Bone marrow (tissue), 2 donors: ENCODE results near the gene MSI1.

ENCODE experiments used
- DNase-seq, 2 donors: peaks; one replicate each; lab custom pipeline; 2025; lab: John Stamatoyannopoulos, UW

The MSI1 gene

DNA sequence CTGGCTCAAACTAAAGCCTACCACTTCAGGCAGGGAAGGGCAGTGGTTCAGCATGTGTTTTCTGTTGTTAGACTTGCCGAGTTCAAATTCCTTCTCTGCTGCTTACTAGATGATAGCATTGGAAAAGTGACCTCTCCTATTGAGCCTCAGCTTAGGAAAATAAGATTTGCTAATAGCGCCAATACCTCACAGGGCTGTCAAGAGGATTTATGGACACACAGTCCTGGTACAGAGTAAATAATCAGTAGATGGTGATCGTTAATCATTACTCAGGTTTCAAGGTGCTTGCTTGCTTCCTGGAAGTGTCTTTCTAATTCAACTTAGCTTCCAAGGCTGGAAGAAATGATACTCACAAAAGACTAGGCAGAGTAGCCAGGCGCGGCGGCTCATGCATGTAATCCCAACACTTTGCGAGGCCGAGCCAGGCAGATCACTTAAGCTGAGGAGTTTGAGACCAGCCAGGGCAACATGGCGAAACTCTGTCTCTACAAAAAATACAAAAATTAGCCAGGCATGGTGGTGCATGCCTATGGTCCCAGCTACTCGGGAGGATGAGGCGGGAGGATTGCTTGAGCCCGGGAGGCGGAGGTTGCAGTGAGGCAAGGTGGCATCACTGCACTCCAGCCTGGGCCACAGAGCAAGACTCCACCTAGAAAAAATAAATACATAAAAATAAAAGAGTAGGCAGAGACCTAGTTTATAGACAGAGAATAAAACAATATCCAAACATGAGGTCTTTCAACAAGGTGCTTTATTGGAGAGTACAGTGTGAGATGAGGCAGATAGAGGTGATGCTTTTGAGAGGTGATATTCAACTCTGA, 47.4 kb downstream of the MSI1 start:
- no peak for DNase-seq

DNA sequence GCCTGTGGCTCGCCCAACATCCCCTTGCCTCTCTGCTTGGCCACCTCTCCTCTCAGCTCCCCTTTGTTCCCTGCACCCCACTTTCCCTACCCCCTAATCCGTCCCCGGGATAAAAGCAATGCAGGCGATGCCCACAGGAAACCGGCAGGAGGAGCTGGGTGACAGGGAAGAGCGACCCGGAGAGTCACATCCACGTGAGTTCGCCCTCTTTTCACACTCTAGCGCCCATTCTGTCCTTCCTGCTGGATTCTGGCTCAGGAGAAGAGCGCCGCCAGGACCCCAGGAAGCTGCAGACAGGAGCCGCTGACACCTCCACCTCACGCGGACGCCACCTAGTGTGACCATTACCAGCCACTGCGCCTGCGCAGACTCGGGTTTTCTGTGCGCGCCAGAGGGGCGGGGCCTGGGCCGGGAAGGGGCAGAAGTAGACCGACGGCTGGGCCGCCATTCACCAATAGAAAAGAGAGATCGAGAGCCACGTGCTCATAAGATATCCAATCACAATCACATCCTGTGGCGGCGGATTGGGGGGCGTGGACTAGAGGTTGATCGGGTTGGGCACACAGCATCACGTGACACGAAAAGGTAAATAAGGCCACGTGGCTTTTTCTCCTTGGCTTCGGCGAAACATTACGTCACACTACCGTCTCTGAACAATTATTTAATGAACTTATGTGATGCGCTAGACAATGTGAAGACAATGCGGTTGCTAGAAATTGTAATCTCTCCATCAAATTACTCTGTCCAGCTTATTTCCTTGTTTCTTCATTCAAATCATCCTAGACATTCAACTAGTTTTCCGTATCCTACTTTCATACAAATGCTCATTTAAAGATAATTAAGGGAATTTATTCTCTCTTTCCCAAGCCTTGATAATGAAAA, 51.5 kb downstream of the MSI1 start:
- DNase-seq: peak; percentile 90 to 99

DNA sequence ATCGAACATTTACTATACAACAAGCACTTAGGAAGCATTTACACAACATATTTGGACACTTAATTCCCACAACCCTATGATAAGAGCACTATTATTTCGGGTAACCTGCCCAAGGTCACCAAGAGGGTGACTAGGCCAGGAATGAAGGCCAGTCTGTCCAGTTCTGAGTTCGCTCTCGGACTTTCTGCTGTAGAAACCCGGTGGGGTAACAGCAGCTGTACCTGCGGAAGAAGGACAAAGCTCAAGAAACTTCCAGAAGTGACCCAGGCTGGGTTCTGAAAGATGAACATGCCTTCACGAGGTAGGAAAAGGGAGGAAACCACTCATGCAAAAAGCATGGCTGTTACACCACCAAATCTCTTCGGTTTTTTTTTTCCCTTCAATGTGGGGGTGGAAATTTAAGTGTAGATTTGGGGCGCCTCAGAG, 52.2 kb downstream of the MSI1 start:
- no peak for DNase-seq

DNA sequence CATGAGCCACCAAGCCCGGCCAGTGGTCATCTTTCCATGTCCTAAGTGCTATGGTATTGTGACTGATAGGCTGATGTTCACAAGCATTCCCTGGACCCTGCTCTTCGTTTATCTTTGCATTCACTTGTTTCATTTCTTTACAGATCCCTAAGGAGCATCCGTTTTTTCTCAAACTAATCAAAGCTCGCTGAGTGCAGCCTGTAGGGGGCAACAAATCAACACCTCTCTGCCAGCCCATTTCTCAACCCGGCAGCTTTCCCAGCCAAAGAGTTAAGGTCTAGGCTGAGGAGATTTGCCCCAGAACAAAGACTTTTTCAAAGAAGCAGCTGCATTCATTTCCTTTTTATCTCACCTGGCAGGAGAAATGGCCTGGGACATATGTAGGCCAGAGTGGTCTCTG, 54.7 kb downstream of the MSI1 start:
- DNase-seq: no peak

DNA sequence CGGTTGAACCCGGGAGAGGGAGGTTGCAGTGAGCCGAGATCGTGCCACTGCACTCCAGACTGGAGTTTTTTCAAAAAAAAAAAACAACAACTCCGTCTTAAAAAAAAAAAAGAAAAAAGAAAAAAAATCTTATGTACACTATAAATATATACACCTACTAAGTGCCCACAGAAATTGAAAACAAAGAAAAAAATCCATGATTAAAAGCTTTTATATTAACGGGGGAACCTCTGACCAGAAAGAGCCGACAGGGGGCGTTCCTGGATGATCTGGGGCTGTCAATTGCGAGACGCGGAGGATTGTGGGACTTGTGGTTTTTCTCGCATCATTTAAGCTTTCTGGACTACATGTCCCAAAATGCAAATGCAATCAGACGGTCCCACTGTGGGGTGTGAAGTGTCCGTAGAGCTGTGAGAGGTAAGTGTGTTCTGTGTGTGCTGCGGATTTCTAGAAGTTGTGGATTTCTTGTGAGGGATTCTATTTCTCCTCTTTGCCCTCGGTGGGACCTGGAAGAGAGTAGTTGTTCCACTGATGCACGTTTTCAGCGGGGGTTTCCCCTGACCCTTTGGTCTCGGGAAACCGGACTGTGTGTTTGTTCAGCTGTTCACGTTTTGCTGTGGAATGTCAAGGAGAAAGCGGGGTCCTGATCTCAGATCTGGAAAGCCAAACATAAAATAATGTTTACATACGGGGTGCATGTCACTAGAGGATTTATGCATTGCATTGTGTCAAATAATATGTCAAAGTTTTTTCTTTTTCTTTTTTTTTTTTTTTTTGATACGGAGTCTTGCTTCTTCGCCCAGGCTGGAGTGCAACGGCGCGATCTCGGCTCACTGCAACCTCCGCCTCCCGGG, 66.8 kb downstream of the MSI1 start, which contains the start of gene SIRT4:
TSS of gene SIRT4 (plus strand) at position 360 of the 854 bp plus-strand sequence. CDS start 1,241 bp downstream, outside the sequence.
- peak; percentile 53 to 89 for DNase-seq

DNA sequence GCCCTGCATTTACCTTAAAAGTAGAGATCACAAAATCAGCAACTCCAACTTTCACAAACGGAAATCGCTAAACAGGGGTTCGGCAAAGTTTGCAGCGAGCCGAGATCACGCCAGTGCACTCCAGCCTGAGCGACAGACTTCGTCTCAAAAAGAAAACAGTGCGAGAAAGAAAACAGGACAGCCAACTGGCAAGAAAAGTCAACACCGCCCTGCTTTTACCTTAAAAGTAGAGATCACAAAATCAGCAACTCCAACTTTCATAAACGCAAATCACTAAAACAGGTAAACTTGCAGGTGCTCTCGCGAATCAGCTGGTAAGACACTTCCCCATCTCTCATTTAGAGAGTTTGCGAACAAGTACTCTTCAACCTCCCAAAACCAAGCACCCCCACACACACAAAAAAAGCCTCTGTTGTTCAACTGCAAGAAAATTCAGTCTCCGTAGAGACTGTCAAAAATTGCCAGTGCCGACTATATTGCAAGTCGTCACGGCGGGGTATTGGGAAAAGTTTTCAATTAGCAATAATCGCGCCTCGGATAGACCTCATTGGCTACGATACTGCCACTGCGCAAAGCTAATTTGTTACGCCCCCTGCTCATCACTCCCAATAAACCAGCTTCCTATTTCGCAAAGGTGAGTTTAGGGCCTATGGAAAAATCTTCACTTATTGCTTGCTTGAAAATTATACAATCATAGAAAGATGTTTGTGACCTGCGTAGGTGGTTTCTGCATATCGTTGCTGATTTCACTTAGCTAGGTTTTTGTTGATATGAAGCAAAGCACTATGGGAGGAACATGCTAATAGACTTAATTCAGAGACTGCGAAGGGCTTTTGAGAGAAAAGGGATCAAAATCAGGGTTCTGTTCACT, 76.1 kb downstream of the MSI1 start, which contains the start of gene RNU4-1:
TSS of gene RNU4-1 (minus strand) at position 577 of the 871 bp plus-strand sequence.
- DNase-seq: peak; percentile 42 to 78

DNA sequence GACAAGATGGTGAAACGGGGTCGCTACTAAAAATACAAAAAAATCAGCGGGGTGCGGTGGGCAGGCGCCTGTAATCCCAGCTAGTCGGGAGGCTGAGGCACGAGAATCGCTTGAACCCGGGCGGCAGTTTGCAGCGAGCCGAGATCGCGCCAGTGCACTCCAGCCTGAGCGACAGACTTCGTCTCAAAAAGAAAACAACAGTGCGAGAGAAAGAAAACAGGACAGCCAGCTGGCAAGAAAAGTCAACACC, 76.6 kb downstream of the MSI1 start:
- DNase-seq: no peak
